ENCODE results near the gene TXNDC17. TPM values are rescaled to one million over a fixed set of nuclear protein-coding genes. Genes with fewer than 3 reads are reported as not detected.
"Not testable (repeated sequence)": the region's sequence is repeated elsewhere in the genome, so short reads cannot be mapped to it uniquely, and the experiment has no call there.

TXNDC17 gene
- total RNA-seq (10 to 100 TPM; 28.0 to 41.4 TPM), polyA plus RNA-seq (100 to 1,000 TPM in 1 of 2 donors, 10 to 100 TPM in 1; 97.0 to 149 TPM)
- long read RNA-seq, donor 1, transcript TXNDC17-201 (4 exons, 2,219 nt) = major isoform, 27 of 37 reads
- long read RNA-seq, donor 1, partial matches to known transcripts = 4 of 37 reads
- long read RNA-seq, donor 1, other reads (novel, unspliced or antisense) = 1 of 37 reads
- long read RNA-seq, donor 2, transcript TXNDC17-201 (4 exons, 2,219 nt) = major isoform, 20 of 26 reads
- long read RNA-seq, donor 2, transcript TXNDC17-202 (4 exons, 459 nt) = minor isoform, 5 of 26 reads
- long read RNA-seq, donor 2, partial matches to known transcripts = 0 of 26 reads
- long read RNA-seq, donor 2, other reads (novel, unspliced or antisense) = 0 of 26 reads

- intact Hi-C loops (cut with DNase I) = no loop called here
- ATAC-seq (ENCODE audit: low FRiP score) = peak; percentile 97
- Histone ChIP-seq H3K4me1 (ENCODE audit: control insufficient read depth in 1 of 2, insufficient read depth in 2 of 2, low read length in 2 of 2) (no peaks in the 10 kb centered on the region), H3K4me3 (ENCODE audit: low read length in 2 of 2) (peak within 1 kb of the TSS; percentile 60 to 63), H3K36me3 (ENCODE audit: control insufficient read depth in 1 of 2, insufficient read depth in 2 of 2, low read length in 1 of 2) (no peaks in the 10 kb centered on the region), H3K9me3 (ENCODE audit: control insufficient read depth, low read length) (no peaks in the 10 kb centered on the region), H3K27me3 (ENCODE audit: control insufficient read depth in 1 of 2, insufficient read depth in 2 of 2, low read length in 1 of 2) (no peaks in the 10 kb centered on the region), H3K27ac (ENCODE audit: low read depth in 1 of 2, low read length in 2 of 2) (peak within 1 kb of the TSS in 1 of 2 donors; percentile 34)
- 1% methylated on average over 52 of the region's 52 CpGs for WGBS, 2 donors
- DNase-seq = peak; percentile 96 to 99
Observed at GRCh38 chr17:6640536-6641246, at the start of gene TXNDC17, which contains the start of gene KIAA0753. TXNDC17 (plus strand) TSS chr17:6641060; CDS start chr17:6641083, 23 bp downstream. KIAA0753 (minus strand) TSS chr17:6640711; CDS start chr17:6635103, 5,608 bp downstream.

DNA sequence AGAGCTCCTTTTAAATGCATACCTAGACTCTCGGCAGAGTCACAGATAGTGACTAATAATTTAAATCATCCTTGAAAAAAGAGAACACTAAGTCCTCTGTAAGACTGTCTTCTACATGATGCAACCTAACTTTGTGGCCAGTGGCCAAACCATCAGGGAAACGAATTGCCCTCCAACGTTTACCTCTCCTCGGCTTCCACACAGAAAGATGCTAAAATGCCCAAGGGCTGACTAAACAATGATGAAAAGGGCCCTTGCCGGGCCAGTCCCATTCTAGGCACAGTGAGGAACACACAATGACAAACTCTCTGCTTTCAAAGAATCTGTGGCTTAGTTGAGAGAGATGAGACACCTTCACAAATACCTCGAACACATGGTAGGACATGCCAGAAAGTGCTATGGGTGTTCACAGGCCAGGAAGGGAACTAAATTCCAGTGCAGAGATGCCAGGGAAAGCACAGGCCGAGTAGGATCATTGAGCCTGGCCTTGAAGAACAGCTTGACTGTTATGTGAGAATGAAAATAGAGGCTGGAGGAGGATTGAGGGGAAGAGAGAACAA lies 49.2 kb upstream of the TXNDC17 start:
- Histone ChIP-seq H3K4me1 (ENCODE audit: control insufficient read depth in 1 of 2, insufficient read depth in 2 of 2, low read length in 2 of 2) (no peaks in the 10 kb centered on the region), H3K27ac (ENCODE audit: low read depth in 1 of 2, low read length in 2 of 2) (no peak overlapping the region), H3K9me3 (ENCODE audit: control insufficient read depth, low read length) (no peaks in the 10 kb centered on the region), H3K27me3 (ENCODE audit: control insufficient read depth in 1 of 2, insufficient read depth in 2 of 2, low read length in 1 of 2) (no peaks in the 10 kb centered on the region), H3K36me3 (ENCODE audit: control insufficient read depth in 1 of 2, insufficient read depth in 2 of 2, low read length in 1 of 2) (peaks cover 23 to 32% of the 10 kb centered on the region in 2 donors), H3K4me3 (ENCODE audit: low read length in 2 of 2) (no peak overlapping the region)
- WGBS, 2 donors = 78 to 82% methylated on average over 7 of the region's 7 CpGs
- ATAC-seq (ENCODE audit: low FRiP score) (no peak), DNase-seq (no peak)
- intact Hi-C loops (cut with DNase I) = no loop called here

DNA sequence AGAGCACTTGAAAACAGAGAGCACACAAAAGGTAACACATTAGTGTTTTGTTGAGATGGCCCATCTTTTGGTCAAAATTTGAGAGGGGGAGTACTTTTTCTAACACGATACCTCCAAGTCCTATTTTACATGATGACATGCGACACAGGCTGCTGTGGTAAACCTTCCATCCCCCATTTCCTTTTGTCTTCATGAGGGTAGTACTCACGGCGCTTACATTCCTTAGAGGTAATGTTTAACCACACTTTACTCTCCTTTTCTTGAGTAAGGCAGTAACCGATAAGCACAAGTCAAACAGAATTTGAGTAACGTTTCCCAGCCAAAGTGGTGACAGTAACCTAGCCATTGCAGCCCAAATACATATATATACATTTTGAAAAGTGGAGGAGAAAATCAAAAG lies 48.7 kb upstream of the TXNDC17 start:
- intact Hi-C loops (cut with DNase I) = no loop called here
- 88 to 91% methylated on average over 6 of the region's 6 CpGs for WGBS, 2 donors

GRCh38 chr17:6593371-6593770 lies 47.5 kb upstream of the TXNDC17 start:
- DNase-seq; H3K27me3 ChIP-seq (ENCODE audit: control insufficient read depth in 1 of 2, insufficient read depth in 2 of 2, low read length in 1 of 2); H3K27ac ChIP-seq (ENCODE audit: low read depth in 1 of 2, low read length in 2 of 2); H3K4me3 ChIP-seq (ENCODE audit: low read length in 2 of 2); ATAC-seq (ENCODE audit: low FRiP score); H3K9me3 ChIP-seq (ENCODE audit: control insufficient read depth, low read length); H3K4me1 ChIP-seq (ENCODE audit: control insufficient read depth in 1 of 2, insufficient read depth in 2 of 2, low read length in 2 of 2); intact Hi-C loops (cut with DNase I): not testable (repeated sequence)
- H3K36me3 ChIP-seq (ENCODE audit: control insufficient read depth in 1 of 2, insufficient read depth in 2 of 2, low read length in 1 of 2) = peaks cover 19 to 23% of the 10 kb centered on the region in 2 donors
- 97 to 98% methylated on average over 14 of the region's 14 CpGs for WGBS, 2 donors

More for the DNA sequence above, 48.7 kb upstream of the TXNDC17 start:
- DNase-seq (no peak), ATAC-seq (ENCODE audit: low FRiP score) (no peak)
- Histone ChIP-seq H3K36me3 (ENCODE audit: control insufficient read depth in 1 of 2, insufficient read depth in 2 of 2, low read length in 1 of 2) (peaks cover 23 to 30% of the 10 kb centered on the region in 2 donors), H3K27ac (ENCODE audit: low read depth in 1 of 2, low read length in 2 of 2) (no peak overlapping the region), H3K27me3 (ENCODE audit: control insufficient read depth in 1 of 2, insufficient read depth in 2 of 2, low read length in 1 of 2) (no peaks in the 10 kb centered on the region), H3K9me3 (ENCODE audit: control insufficient read depth, low read length) (no peaks in the 10 kb centered on the region), H3K4me1 (ENCODE audit: control insufficient read depth in 1 of 2, insufficient read depth in 2 of 2, low read length in 2 of 2) (no peaks in the 10 kb centered on the region), H3K4me3 (ENCODE audit: low read length in 2 of 2) (no peak overlapping the region)

DNA sequence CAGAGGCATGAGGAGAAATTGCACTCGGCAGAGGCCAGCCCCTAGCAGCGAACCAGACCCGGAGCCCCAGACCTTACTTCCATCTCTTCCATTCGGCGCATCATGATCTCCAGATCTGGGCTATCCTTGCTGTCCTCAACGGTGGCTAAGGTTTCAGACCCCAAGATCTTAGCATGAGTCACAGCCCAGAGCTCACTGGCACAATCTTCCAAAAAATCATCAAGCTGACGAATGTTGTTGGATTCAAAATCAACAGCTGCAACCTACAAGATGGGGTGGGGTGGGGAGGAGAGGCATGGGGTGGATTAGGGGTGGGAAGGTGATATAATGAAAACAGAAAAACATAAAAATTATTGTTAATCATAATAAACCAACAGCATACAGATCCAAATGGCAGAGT lies 44.8 kb upstream of the TXNDC17 start:
- WGBS, 2 donors = 92 to 93% methylated on average over 7 of the region's 7 CpGs
- intact Hi-C loops (cut with DNase I) = no loop called here
- Histone ChIP-seq H3K9me3 (ENCODE audit: control insufficient read depth, low read length) (no peaks in the 10 kb centered on the region), H3K27ac (ENCODE audit: low read depth in 1 of 2, low read length in 2 of 2) (no peak overlapping the region), H3K27me3 (ENCODE audit: control insufficient read depth in 1 of 2, insufficient read depth in 2 of 2, low read length in 1 of 2) (no peaks in the 10 kb centered on the region), H3K4me1 (ENCODE audit: control insufficient read depth in 1 of 2, insufficient read depth in 2 of 2, low read length in 2 of 2) (no peaks in the 10 kb centered on the region), H3K4me3 (ENCODE audit: low read length in 2 of 2) (no peak overlapping the region), H3K36me3 (ENCODE audit: control insufficient read depth in 1 of 2, insufficient read depth in 2 of 2, low read length in 1 of 2) (peaks cover 7 to 10% of the 10 kb centered on the region in 2 donors)
- ATAC-seq (ENCODE audit: low FRiP score) (no peak), DNase-seq (no peak)

DNA sequence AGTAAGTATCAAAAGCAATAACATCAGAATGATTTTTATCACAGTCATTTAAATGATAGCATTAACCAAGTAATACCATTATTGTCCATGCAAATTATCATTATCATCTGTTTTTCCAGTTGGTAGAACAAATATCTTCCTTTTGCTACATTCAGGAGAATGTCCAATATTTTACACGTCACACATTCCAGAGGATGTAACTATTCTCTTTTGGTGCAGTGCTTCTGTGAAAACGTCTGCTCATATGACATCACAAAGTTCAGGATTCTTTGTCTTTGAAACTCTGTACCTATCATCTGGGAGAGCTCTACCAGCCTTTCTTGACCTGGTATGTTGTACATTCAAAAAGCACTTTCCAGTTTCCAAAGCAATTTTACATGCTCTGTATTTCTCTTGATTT lies 44.3 kb upstream of the TXNDC17 start:
- H3K27ac ChIP-seq (ENCODE audit: low read depth in 1 of 2, low read length in 2 of 2) = no peak overlapping the region
- WGBS, 2 donors = 78 to 80% methylated on average over 2 of the region's 2 CpGs
- no peaks in the 10 kb centered on the region for H3K9me3 ChIP-seq (ENCODE audit: control insufficient read depth, low read length)
- no peaks in the 10 kb centered on the region for H3K4me1 ChIP-seq (ENCODE audit: control insufficient read depth in 1 of 2, insufficient read depth in 2 of 2, low read length in 2 of 2)
- peaks cover 5 to 10% of the 10 kb centered on the region in 2 donors for H3K36me3 ChIP-seq (ENCODE audit: control insufficient read depth in 1 of 2, insufficient read depth in 2 of 2, low read length in 1 of 2)
- DNase-seq = no peak
- intact Hi-C loops (cut with DNase I) = no loop called here
- H3K27me3 ChIP-seq (ENCODE audit: control insufficient read depth in 1 of 2, insufficient read depth in 2 of 2, low read length in 1 of 2) = no peaks in the 10 kb centered on the region
- H3K4me3 ChIP-seq (ENCODE audit: low read length in 2 of 2) = no peak overlapping the region
- ATAC-seq (ENCODE audit: low FRiP score) = no peak

- WGBS, 2 donors = 94 to 95% methylated on average over 4 of the region's 4 CpGs
- Histone ChIP-seq H3K36me3 (ENCODE audit: control insufficient read depth in 1 of 2, insufficient read depth in 2 of 2, low read length in 1 of 2) (peaks cover 4 to 8% of the 10 kb centered on the region in 2 donors), H3K4me3 (ENCODE audit: low read length in 2 of 2) (no peak overlapping the region), H3K9me3 (ENCODE audit: control insufficient read depth, low read length) (no peaks in the 10 kb centered on the region), H3K4me1 (ENCODE audit: control insufficient read depth in 1 of 2, insufficient read depth in 2 of 2, low read length in 2 of 2) (no peaks in the 10 kb centered on the region), H3K27me3 (ENCODE audit: control insufficient read depth in 1 of 2, insufficient read depth in 2 of 2, low read length in 1 of 2) (no peaks in the 10 kb centered on the region), H3K27ac (ENCODE audit: low read depth in 1 of 2, low read length in 2 of 2) (no peak overlapping the region)
- DNase-seq = no peak
- no peak for ATAC-seq (ENCODE audit: low FRiP score)
- intact Hi-C loops (cut with DNase I) = no loop called here
Observed at GRCh38 chr17:6596941-6597340, 43.9 kb upstream of the TXNDC17 start.

DNA sequence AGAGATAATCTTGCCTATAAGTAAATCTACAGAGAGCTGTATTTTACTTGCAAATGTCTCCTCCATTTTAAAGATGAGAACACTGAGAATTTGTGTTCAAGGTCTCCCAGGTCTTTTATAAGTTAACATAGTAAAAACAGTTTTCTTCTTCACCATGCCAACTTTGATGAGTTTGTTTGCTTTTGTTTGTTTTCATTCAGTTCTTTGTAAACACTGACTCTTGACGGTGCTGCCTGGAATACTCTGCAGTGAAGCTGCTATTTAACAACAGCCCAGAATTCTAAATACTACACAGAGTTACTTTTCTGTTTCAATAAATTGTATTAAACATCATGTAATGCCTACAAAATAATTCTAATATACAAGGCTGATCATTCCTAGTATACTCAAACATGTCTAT lies 43.1 kb upstream of the TXNDC17 start:
- Histone ChIP-seq H3K4me3 (ENCODE audit: low read length in 2 of 2) (no peak overlapping the region), H3K27ac (ENCODE audit: low read depth in 1 of 2, low read length in 2 of 2) (no peak overlapping the region), H3K9me3 (ENCODE audit: control insufficient read depth, low read length) (no peaks in the 10 kb centered on the region), H3K27me3 (ENCODE audit: control insufficient read depth in 1 of 2, insufficient read depth in 2 of 2, low read length in 1 of 2) (no peaks in the 10 kb centered on the region), H3K4me1 (ENCODE audit: control insufficient read depth in 1 of 2, insufficient read depth in 2 of 2, low read length in 2 of 2) (no peaks in the 10 kb centered on the region), H3K36me3 (ENCODE audit: control insufficient read depth in 1 of 2, insufficient read depth in 2 of 2, low read length in 1 of 2) (peaks cover 4 to 7% of the 10 kb centered on the region in 2 donors)
- 78 to 81% methylated on average over 1 of the region's 1 CpG for WGBS, 2 donors
- DNase-seq = no peak
- no peak for ATAC-seq (ENCODE audit: low FRiP score)
- intact Hi-C loops (cut with DNase I) = no loop called here
